ENCODE measurements around the gene PAX8. TPM values are rescaled to one million over a fixed set of nuclear protein-coding genes. Genes with fewer than 3 reads are reported as not detected.
"Not testable (repeated sequence)": the region's sequence is repeated elsewhere in the genome, so short reads cannot be mapped to it uniquely, and the experiment has no call there.

Gene PAX8
- total RNA-seq, 1 experiment from 2014 or later = 3.1 TPM

GRCh38 chr2:113298176-113298575 lies 19.5 kb upstream of the PAX8 start:
- no peaks in the 10 kb centered on the region for H3K4me1 ChIP-seq (ENCODE audit: insufficient read depth, low read length, poor library complexity, severe bottlenecking)
- POLR2A ChIA-PET (ENCODE audit: low non-redundant PET) = no interaction called here
- CTCF ChIA-PET = no interaction called here
- H3K9me3 ChIP-seq (ENCODE audit: low read depth, low read length, poor library complexity, severe bottlenecking) = no peaks in the 10 kb centered on the region
- no peak overlapping the region for H3K27ac ChIP-seq (ENCODE audit: low read depth, low read length, poor library complexity, severe bottlenecking)
- BruUV-seq (replicated peaks) = no TSS peak
- TF ChIP-seq CTCF (conservative IDR thresholded peaks at IDR 0.05; ENCODE audit: low read depth, low read length) (no peak), EZH2 (IDR thresholded peaks at IDR 0.05; ENCODE audit: borderline replicate concordance, low read depth, low read length, poor library complexity, severe bottlenecking) (no peak)
- H3K27me3 ChIP-seq (replicated peaks; ENCODE audit: insufficient read depth, low read depth, low read length, poor library complexity) = no peaks in the 10 kb centered on the region
- DNase-seq (ENCODE audit: low spot score) = no peak
- intact Hi-C loops (cut with micrococcal nuclease; ENCODE audit: unreplicated experiment) = no loop called here
- no peak overlapping the region for H3K4me3 ChIP-seq (ENCODE audit: low read depth, low read length, poor library complexity, severe bottlenecking)
- no peaks in the 10 kb centered on the region for H3K36me3 ChIP-seq (ENCODE audit: insufficient read depth, low read length, poor library complexity, severe bottlenecking)

GRCh38 chr2:113297590-113297989 lies 18.9 kb upstream of the PAX8 start:
- intact Hi-C loops (cut with micrococcal nuclease; ENCODE audit: unreplicated experiment); DNase-seq (ENCODE audit: low spot score): not testable (repeated sequence)

GRCh38 chr2:113291191-113291590 lies 12.5 kb upstream of the PAX8 start:
- H3K27ac ChIP-seq (ENCODE audit: low read depth, low read length, poor library complexity, severe bottlenecking) = no peak overlapping the region
- ChIA-PET CTCF (no interaction called here), POLR2A (ENCODE audit: low non-redundant PET) (no interaction called here)
- H3K4me3 ChIP-seq (ENCODE audit: low read depth, low read length, poor library complexity, severe bottlenecking) = no peak overlapping the region
- no peak for DNase-seq (ENCODE audit: low spot score)
- TF ChIP-seq CTCF (conservative IDR thresholded peaks at IDR 0.05; ENCODE audit: low read depth, low read length) (no peak), EZH2 (IDR thresholded peaks at IDR 0.05; ENCODE audit: borderline replicate concordance, low read depth, low read length, poor library complexity, severe bottlenecking) (no peak)
- no peaks in the 10 kb centered on the region for H3K4me1 ChIP-seq (ENCODE audit: insufficient read depth, low read length, poor library complexity, severe bottlenecking)
- H3K36me3 ChIP-seq (ENCODE audit: insufficient read depth, low read length, poor library complexity, severe bottlenecking) = no peaks in the 10 kb centered on the region
- intact Hi-C loops (cut with micrococcal nuclease; ENCODE audit: unreplicated experiment) = no loop called here
- H3K9me3 ChIP-seq (ENCODE audit: low read depth, low read length, poor library complexity, severe bottlenecking) = no peaks in the 10 kb centered on the region
- no TSS peak for BruUV-seq (replicated peaks)
- H3K27me3 ChIP-seq (replicated peaks; ENCODE audit: insufficient read depth, low read depth, low read length, poor library complexity) = no peaks in the 10 kb centered on the region

More at GRCh38 chr2:113297590-113297989, 18.9 kb upstream of the PAX8 start:
- H3K27me3 ChIP-seq (replicated peaks; ENCODE audit: insufficient read depth, low read depth, low read length, poor library complexity); H3K36me3 ChIP-seq (ENCODE audit: insufficient read depth, low read length, poor library complexity, severe bottlenecking); BruUV-seq (replicated peaks); H3K4me1 ChIP-seq (ENCODE audit: insufficient read depth, low read length, poor library complexity, severe bottlenecking); H3K9me3 ChIP-seq (ENCODE audit: low read depth, low read length, poor library complexity, severe bottlenecking); H3K27ac ChIP-seq (ENCODE audit: low read depth, low read length, poor library complexity, severe bottlenecking); POLR2A ChIA-PET (ENCODE audit: low non-redundant PET); H3K4me3 ChIP-seq (ENCODE audit: low read depth, low read length, poor library complexity, severe bottlenecking); CTCF ChIA-PET: not testable (repeated sequence)
- TF ChIP-seq CTCF (conservative IDR thresholded peaks at IDR 0.05; ENCODE audit: low read depth, low read length) = peak; percentile 53

- DNase-seq (ENCODE audit: low spot score); CTCF ChIA-PET; H3K36me3 ChIP-seq (ENCODE audit: insufficient read depth, low read length, poor library complexity, severe bottlenecking); POLR2A ChIA-PET (ENCODE audit: low non-redundant PET); H3K9me3 ChIP-seq (ENCODE audit: low read depth, low read length, poor library complexity, severe bottlenecking); H3K27ac ChIP-seq (ENCODE audit: low read depth, low read length, poor library complexity, severe bottlenecking); H3K27me3 ChIP-seq (replicated peaks; ENCODE audit: insufficient read depth, low read depth, low read length, poor library complexity); BruUV-seq (replicated peaks); H3K4me1 ChIP-seq (ENCODE audit: insufficient read depth, low read length, poor library complexity, severe bottlenecking); H3K4me3 ChIP-seq (ENCODE audit: low read depth, low read length, poor library complexity, severe bottlenecking): not testable (repeated sequence)
- intact Hi-C loops (cut with micrococcal nuclease; ENCODE audit: unreplicated experiment) = loop anchor here (10.0 kb wide), 1 partner anchor 84 kb away; no protein-coding TSS in a partner anchor
Measured at GRCh38 chr2:113288674-113289149, 10.0 kb upstream of the PAX8 start.

- H3K4me3 ChIP-seq (ENCODE audit: low read depth, low read length, poor library complexity, severe bottlenecking); H3K36me3 ChIP-seq (ENCODE audit: insufficient read depth, low read length, poor library complexity, severe bottlenecking); H3K27ac ChIP-seq (ENCODE audit: low read depth, low read length, poor library complexity, severe bottlenecking); H3K27me3 ChIP-seq (replicated peaks; ENCODE audit: insufficient read depth, low read depth, low read length, poor library complexity); DNase-seq (ENCODE audit: low spot score); CTCF ChIA-PET; POLR2A ChIA-PET (ENCODE audit: low non-redundant PET); H3K9me3 ChIP-seq (ENCODE audit: low read depth, low read length, poor library complexity, severe bottlenecking); BruUV-seq (replicated peaks): not testable (repeated sequence)
- peaks cover 13% of the 10 kb centered on the region for H3K4me1 ChIP-seq (ENCODE audit: insufficient read depth, low read length, poor library complexity, severe bottlenecking)
- intact Hi-C loops (cut with micrococcal nuclease; ENCODE audit: unreplicated experiment) = loop anchor here (10.0 kb wide), 1 partner anchor 83 kb away; no protein-coding TSS in a partner anchor
Measured at GRCh38 chr2:113288117-113288673, 9.5 kb upstream of the PAX8 start.
